Suprapubic skin (tissue), 4 donors: ENCODE measurements around the gene ISLR.

ENCODE experiments used
- EP300 ChIP-seq: sonication (generic); formaldehyde crosslinking; IDR thresholded peaks from one replicate; pipeline ENCODE4 v1.6.1; 2017; ENCODE audit warnings: antibody characterized with exemption
- POLR2A ChIP-seq, 2 donors: fragments of 450-650 bp; IDR thresholded peaks; one replicate each; pipeline ENCODE4 v1.6.1; 2017; ENCODE audit warnings: antibody characterized with exemption in 2 of 2, mild to moderate bottlenecking in 2 of 2, moderate library complexity in 2 of 2
- POLR2AphosphoS5 ChIP-seq, 3 donors: sonication (generic); formaldehyde crosslinking; IDR thresholded peaks; one replicate each; pipeline ENCODE4 v1.6.1; 2017; ENCODE audit warnings: antibody characterized with exemption in 3 of 3
- TF ChIP-seq, protein P1 (sequence below), 2 donors: fragments of 200-600 bp in 1 of 2; fragments of 450-650 bp in 1 of 2; sonication (generic) in 1 of 2; IDR thresholded peaks; one replicate each; pipeline ENCODE4 v1.5.1; 2016 to 2019; ENCODE audit warnings: antibody characterized with exemption in 2 of 2, mild to moderate bottlenecking in 1 of 2, moderate library complexity in 1 of 2

- TF ChIP-seq, protein P1, sequence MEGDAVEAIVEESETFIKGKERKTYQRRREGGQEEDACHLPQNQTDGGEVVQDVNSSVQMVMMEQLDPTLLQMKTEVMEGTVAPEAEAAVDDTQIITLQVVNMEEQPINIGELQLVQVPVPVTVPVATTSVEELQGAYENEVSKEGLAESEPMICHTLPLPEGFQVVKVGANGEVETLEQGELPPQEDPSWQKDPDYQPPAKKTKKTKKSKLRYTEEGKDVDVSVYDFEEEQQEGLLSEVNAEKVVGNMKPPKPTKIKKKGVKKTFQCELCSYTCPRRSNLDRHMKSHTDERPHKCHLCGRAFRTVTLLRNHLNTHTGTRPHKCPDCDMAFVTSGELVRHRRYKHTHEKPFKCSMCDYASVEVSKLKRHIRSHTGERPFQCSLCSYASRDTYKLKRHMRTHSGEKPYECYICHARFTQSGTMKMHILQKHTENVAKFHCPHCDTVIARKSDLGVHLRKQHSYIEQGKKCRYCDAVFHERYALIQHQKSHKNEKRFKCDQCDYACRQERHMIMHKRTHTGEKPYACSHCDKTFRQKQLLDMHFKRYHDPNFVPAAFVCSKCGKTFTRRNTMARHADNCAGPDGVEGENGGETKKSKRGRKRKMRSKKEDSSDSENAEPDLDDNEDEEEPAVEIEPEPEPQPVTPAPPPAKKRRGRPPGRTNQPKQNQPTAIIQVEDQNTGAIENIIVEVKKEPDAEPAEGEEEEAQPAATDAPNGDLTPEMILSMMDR (IDR thresholded peaks at IDR 0.05) = no peak
- no peak for TF ChIP-seq POLR2A (IDR thresholded peaks at IDR 0.05)
- no peak for TF ChIP-seq POLR2AphosphoS5 (IDR thresholded peaks at IDR 0.05)
- no peak for TF ChIP-seq EP300
Measured at GRCh38 chr15:74193905-74194304, 20.4 kb downstream of the ISLR start.
